WTC11 (cell line): ENCODE data around the gene B3GALNT2. TPM values are rescaled to one million over a fixed set of nuclear protein-coding genes. Genes with fewer than 3 reads are reported as not detected.
A peak's percentile ranks its signal among the peaks of the same experiment; 100 is the strongest.

Source experiments
- ATAC-seq: fragments of 200-7000 bp; cut with Tn5 transposase; 2 replicates; pipeline ENCODE4 v1.10.0; 2021; ENCODE audit warnings: mild to moderate bottlenecking, moderate library complexity
- CTCF ChIA-PET: fragments of 300-600 bp; sonication (Branson Sonifier 250); formaldehyde crosslinking; loops from one replicate; lab custom pipeline; 2021; ENCODE audit warnings: antibody characterized with exemption; lab: Charles Lee
- POLR2A ChIA-PET: fragments of 350-600 bp; sonication (Branson Sonifier 250); formaldehyde crosslinking; loops from one replicate; lab custom pipeline; 2021; ENCODE audit warnings: antibody characterized with exemption; lab: Charles Lee
- DNase-seq: peaks from one replicate; pipeline ENCODE4 v3.0.0; 2021; ENCODE audit warnings: low spot score
- H3K27ac Mint-ChIP-seq: 2 replicates; pipeline ENCODE4 v1.8.0; 2021; ENCODE audit warnings: mixed read lengths
- H3K27me3 Mint-ChIP-seq: 2 replicates; pipeline ENCODE4 v1.8.0; 2021; ENCODE audit warnings: low read depth, mild to moderate bottlenecking, moderate library complexity, mixed read lengths
- H3K36me3 Mint-ChIP-seq: 2 replicates; pipeline ENCODE4 v1.8.0; 2021; ENCODE audit warnings: mixed read lengths
- H3K4me1 Mint-ChIP-seq: 2 replicates; pipeline ENCODE4 v1.8.0; 2022; ENCODE audit warnings: mixed read lengths
- H3K4me3 Mint-ChIP-seq: 2 replicates; pipeline ENCODE4 v1.8.0; 2021; ENCODE audit warnings: mild to moderate bottlenecking, moderate library complexity, mixed read lengths
- H3K9me3 Mint-ChIP-seq: 2 replicates; pipeline ENCODE4 v1.8.0; 2021; ENCODE audit warnings: mixed read lengths
- FOXK1 ChIP-seq: sonication (generic); formaldehyde crosslinking; IDR thresholded peaks from 2 replicates; pipeline ENCODE4 v1.8.0; 2022; ENCODE audit warnings: mild to moderate bottlenecking, moderate library complexity, missing genetic modification reagents
- NR3C1 ChIP-seq: sonication (generic); formaldehyde crosslinking; conservative IDR thresholded peaks from 2 replicates; pipeline ENCODE4 v1.8.1; 2023; ENCODE audit warnings: low read depth, mild to moderate bottlenecking, missing genetic modification reagents
- PRRX2 ChIP-seq: fragments of 250-450 bp; sonication (Bioruptor Pico); IDR thresholded peaks from 2 replicates; pipeline ENCODE4 v1.8.0; 2021; ENCODE audit warnings: mild to moderate bottlenecking
- RORB ChIP-seq: fragments of 250-450 bp; sonication (Bioruptor Pico); IDR thresholded peaks from 2 replicates; pipeline ENCODE4 v1.9.0; 2021; ENCODE audit warnings: mild to moderate bottlenecking
- SMAD4 ChIP-seq: sonication (generic); formaldehyde crosslinking; IDR thresholded peaks from 2 replicates; pipeline ENCODE4 v1.8.0; 2022; ENCODE audit warnings: mild to moderate bottlenecking, missing genetic modification reagents
- TCF7 ChIP-seq: sonication (generic); formaldehyde crosslinking; IDR thresholded peaks from 2 replicates; pipeline ENCODE4 v1.8.0; 2022; ENCODE audit warnings: mild to moderate bottlenecking, low read depth, missing genetic modification reagents, moderate library complexity
- TEAD1 ChIP-seq: sonication (generic); formaldehyde crosslinking; IDR thresholded peaks from 2 replicates; pipeline ENCODE4 v1.8.0; 2022; ENCODE audit warnings: mild to moderate bottlenecking, missing genetic modification reagents
- ZNF121 ChIP-seq: sonication (generic); formaldehyde crosslinking; IDR thresholded peaks from 2 replicates; pipeline ENCODE4 v1.8.0; 2023; ENCODE audit warnings: missing genetic modification reagents
- ZNF138 ChIP-seq: sonication (generic); formaldehyde crosslinking; conservative IDR thresholded peaks from 2 replicates; pipeline ENCODE4 v1.8.1; 2022; ENCODE audit warnings: mild to moderate bottlenecking, moderate library complexity, missing genetic modification reagents
- ZNF281 ChIP-seq: sonication (generic); formaldehyde crosslinking; IDR thresholded peaks from 2 replicates; pipeline ENCODE4 v1.8.0; 2023; ENCODE audit warnings: mild to moderate bottlenecking, missing genetic modification reagents
- ZNF317 ChIP-seq: sonication (generic); formaldehyde crosslinking; IDR thresholded peaks from 2 replicates; pipeline ENCODE4 v1.8.1; 2023; ENCODE audit warnings: low read depth, mild to moderate bottlenecking, moderate library complexity, missing genetic modification reagents, borderline replicate concordance
- ZNF423 ChIP-seq: fragments of 250-450 bp; sonication (Bioruptor Pico); IDR thresholded peaks from 2 replicates; pipeline ENCODE4 v2.1.2; 2022; ENCODE audit warnings: mild to moderate bottlenecking, moderate library complexity
- ZNF512 ChIP-seq: sonication (generic); formaldehyde crosslinking; IDR thresholded peaks from 2 replicates; pipeline ENCODE4 v1.8.1; 2022; ENCODE audit warnings: missing genetic modification reagents, borderline replicate concordance
- total RNA-seq: library from RNA; stranded (reverse); gene quantifications from 3 replicates; pipeline ENCODE4 v1.2.3, GENCODE V29; 2021
- TF ChIP-seq, protein P1 (sequence below): sonication (generic); formaldehyde crosslinking; conservative IDR thresholded peaks from 2 replicates; pipeline ENCODE4 v1.8.1; 2022; ENCODE audit warnings: mild to moderate bottlenecking, missing genetic modification reagents
- TF ChIP-seq, protein P2 (sequence below): sonication (generic); formaldehyde crosslinking; IDR thresholded peaks from 2 replicates; pipeline ENCODE4 v1.8.0; 2023; ENCODE audit warnings: missing genetic modification reagents, mild to moderate bottlenecking, borderline replicate concordance
- TF ChIP-seq, protein P3 (sequence below): sonication (generic); formaldehyde crosslinking; IDR thresholded peaks from 2 replicates; pipeline ENCODE4 v1.8.1; 2023; ENCODE audit warnings: mild to moderate bottlenecking, moderate library complexity, missing genetic modification reagents
- TF ChIP-seq, protein P4 (sequence below): sonication (generic); formaldehyde crosslinking; IDR thresholded peaks from 2 replicates; pipeline ENCODE4 v1.8.1; 2022; ENCODE audit warnings: mild to moderate bottlenecking, moderate library complexity, missing genetic modification reagents
- TF ChIP-seq, protein P5 (sequence below): fragments of 250-450 bp; sonication (Bioruptor Pico); IDR thresholded peaks from 2 replicates; pipeline ENCODE4 v1.9.0; 2021; ENCODE audit warnings: moderate library complexity, mild to moderate bottlenecking, inconsistent platforms, borderline replicate concordance
- TF ChIP-seq, protein P6 (sequence below): fragments of 250-450 bp; sonication (Bioruptor Pico); IDR thresholded peaks from 2 replicates; pipeline ENCODE4 v1.9.0; 2021; ENCODE audit warnings: mild to moderate bottlenecking

The B3GALNT2 gene
- total RNA-seq, 1 experiment from 2014 or later, result 41.7 TPM

GRCh38 chr1:235507623-235508022 lies 3.4 kb upstream of the B3GALNT2 start (continued):
- TF ChIP-seq PRRX2 (CRISPR knock-in tag), result no peak
- TF ChIP-seq NR3C1 (CRISPR knock-in tag), result no peak
- no peak for TF ChIP-seq ZNF121 (CRISPR knock-in tag)
- TF ChIP-seq ZNF138 (CRISPR knock-in tag), result no peak

- peak; percentile 100 for DNase-seq
- Mint-ChIP-seq H3K36me3 (no peaks in the 10 kb centered on the region), H3K27ac (peak overlapping the region; percentile 99), H3K9me3 (no peaks in the 10 kb centered on the region), H3K4me1 (peaks cover 23% of the 10 kb centered on the region), H3K4me3 (peak overlapping the region; percentile 96), H3K27me3 (no peaks in the 10 kb centered on the region)
- POLR2A ChIA-PET, result interaction anchor here (0.5 to 2.3 kb wide), 15 partner anchors 9 to 1190 kb away, joined by 3 to 7 read pairs (median 4); partner anchors contain the start of genes ARID4B, GGPS1 and TOMM20
- peak; percentile 86 for ATAC-seq
- CTCF ChIA-PET, result interaction anchor here (0.6 to 3.3 kb wide), 44 partner anchors 9 to 1987 kb away, joined by 3 to 26 read pairs (median 4); partner anchors contain the start of gene LYST
- TF ChIP-seq TEAD1 (no peak), ZNF281 (CRISPR knock-in tag) (no peak), RORB (no peak), ZNF512 (CRISPR knock-in tag) (no peak), ZNF317 (no peak), TCF7 (CRISPR knock-in tag) (0 out of 2 replicates have a peak, but pooled peaks have one; percentile 16), ZNF423 (CRISPR knock-in tag) (no peak), SMAD4 (CRISPR knock-in tag) (no peak), FOXK1 (peak; percentile 80)
- TF ChIP-seq, protein P1, sequence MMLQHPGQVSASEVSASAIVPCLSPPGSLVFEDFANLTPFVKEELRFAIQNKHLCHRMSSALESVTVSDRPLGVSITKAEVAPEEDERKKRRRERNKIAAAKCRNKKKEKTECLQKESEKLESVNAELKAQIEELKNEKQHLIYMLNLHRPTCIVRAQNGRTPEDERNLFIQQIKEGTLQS (CRISPR knock-in tag), result no peak
- TF ChIP-seq, protein P2, sequence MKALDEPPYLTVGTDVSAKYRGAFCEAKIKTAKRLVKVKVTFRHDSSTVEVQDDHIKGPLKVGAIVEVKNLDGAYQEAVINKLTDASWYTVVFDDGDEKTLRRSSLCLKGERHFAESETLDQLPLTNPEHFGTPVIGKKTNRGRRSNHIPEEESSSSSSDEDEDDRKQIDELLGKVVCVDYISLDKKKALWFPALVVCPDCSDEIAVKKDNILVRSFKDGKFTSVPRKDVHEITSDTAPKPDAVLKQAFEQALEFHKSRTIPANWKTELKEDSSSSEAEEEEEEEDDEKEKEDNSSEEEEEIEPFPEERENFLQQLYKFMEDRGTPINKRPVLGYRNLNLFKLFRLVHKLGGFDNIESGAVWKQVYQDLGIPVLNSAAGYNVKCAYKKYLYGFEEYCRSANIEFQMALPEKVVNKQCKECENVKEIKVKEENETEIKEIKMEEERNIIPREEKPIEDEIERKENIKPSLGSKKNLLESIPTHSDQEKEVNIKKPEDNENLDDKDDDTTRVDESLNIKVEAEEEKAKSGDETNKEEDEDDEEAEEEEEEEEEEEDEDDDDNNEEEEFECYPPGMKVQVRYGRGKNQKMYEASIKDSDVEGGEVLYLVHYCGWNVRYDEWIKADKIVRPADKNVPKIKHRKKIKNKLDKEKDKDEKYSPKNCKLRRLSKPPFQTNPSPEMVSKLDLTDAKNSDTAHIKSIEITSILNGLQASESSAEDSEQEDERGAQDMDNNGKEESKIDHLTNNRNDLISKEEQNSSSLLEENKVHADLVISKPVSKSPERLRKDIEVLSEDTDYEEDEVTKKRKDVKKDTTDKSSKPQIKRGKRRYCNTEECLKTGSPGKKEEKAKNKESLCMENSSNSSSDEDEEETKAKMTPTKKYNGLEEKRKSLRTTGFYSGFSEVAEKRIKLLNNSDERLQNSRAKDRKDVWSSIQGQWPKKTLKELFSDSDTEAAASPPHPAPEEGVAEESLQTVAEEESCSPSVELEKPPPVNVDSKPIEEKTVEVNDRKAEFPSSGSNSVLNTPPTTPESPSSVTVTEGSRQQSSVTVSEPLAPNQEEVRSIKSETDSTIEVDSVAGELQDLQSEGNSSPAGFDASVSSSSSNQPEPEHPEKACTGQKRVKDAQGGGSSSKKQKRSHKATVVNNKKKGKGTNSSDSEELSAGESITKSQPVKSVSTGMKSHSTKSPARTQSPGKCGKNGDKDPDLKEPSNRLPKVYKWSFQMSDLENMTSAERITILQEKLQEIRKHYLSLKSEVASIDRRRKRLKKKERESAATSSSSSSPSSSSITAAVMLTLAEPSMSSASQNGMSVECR, result peak; percentile 50; the same call in 1 of the 2 replicates
- TF ChIP-seq, protein P3, sequence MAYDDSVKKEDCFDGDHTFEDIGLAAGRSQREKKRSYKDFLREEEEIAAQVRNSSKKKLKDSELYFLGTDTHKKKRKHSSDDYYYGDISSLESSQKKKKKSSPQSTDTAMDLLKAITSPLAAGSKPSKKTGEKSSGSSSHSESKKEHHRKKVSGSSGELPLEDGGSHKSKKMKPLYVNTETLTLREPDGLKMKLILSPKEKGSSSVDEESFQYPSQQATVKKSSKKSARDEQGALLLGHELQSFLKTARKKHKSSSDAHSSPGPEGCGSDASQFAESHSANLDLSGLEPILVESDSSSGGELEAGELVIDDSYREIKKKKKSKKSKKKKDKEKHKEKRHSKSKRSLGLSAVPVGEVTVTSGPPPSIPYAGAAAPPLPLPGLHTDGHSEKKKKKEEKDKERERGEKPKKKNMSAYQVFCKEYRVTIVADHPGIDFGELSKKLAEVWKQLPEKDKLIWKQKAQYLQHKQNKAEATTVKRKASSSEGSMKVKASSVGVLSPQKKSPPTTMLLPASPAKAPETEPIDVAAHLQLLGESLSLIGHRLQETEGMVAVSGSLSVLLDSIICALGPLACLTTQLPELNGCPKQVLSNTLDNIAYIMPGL (CRISPR knock-in tag), result peak; percentile 68
- TF ChIP-seq, protein P4, sequence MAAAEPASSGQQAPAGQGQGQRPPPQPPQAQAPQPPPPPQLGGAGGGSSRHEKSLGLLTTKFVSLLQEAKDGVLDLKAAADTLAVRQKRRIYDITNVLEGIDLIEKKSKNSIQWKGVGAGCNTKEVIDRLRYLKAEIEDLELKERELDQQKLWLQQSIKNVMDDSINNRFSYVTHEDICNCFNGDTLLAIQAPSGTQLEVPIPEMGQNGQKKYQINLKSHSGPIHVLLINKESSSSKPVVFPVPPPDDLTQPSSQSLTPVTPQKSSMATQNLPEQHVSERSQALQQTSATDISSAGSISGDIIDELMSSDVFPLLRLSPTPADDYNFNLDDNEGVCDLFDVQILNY (CRISPR knock-in tag), result peak; percentile 72
- TF ChIP-seq, protein P5, sequence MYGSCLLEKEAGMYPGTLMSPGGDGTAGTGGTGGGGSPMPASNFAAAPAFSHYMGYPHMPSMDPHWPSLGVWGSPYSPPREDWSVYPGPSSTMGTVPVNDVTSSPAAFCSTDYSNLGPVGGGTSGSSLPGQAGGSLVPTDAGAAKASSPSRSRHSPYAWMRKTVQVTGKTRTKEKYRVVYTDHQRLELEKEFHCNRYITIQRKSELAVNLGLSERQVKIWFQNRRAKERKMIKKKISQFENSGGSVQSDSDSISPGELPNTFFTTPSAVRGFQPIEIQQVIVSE, result no peak
- TF ChIP-seq, protein P6, sequence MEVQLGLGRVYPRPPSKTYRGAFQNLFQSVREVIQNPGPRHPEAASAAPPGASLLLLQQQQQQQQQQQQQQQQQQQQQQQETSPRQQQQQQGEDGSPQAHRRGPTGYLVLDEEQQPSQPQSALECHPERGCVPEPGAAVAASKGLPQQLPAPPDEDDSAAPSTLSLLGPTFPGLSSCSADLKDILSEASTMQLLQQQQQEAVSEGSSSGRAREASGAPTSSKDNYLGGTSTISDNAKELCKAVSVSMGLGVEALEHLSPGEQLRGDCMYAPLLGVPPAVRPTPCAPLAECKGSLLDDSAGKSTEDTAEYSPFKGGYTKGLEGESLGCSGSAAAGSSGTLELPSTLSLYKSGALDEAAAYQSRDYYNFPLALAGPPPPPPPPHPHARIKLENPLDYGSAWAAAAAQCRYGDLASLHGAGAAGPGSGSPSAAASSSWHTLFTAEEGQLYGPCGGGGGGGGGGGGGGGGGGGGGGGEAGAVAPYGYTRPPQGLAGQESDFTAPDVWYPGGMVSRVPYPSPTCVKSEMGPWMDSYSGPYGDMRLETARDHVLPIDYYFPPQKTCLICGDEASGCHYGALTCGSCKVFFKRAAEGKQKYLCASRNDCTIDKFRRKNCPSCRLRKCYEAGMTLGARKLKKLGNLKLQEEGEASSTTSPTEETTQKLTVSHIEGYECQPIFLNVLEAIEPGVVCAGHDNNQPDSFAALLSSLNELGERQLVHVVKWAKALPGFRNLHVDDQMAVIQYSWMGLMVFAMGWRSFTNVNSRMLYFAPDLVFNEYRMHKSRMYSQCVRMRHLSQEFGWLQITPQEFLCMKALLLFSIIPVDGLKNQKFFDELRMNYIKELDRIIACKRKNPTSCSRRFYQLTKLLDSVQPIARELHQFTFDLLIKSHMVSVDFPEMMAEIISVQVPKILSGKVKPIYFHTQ (CRISPR knock-in tag), result no peak
These were observed 406 bp upstream of the B3GALNT2 start for GRCh38 chr1:235504494-235505222.
